Tibial artery (tissue), 4 donors: ENCODE data around the gene TMBIM1.

Source experiments
- DNase-seq, 2 donors: peaks; one replicate each; pipeline ENCODE4 v3.0.0-alpha.2; 2019
- H3K27ac ChIP-seq, 2 donors: fragments of 200-600 bp; sonication (generic) in 1 of 2; 1 replicate in 1 of 2; 2 replicates in 1 of 2; pipeline ENCODE4 v1.5.1; 2018 to 2019; ENCODE audit warnings: mild to moderate bottlenecking in 1 of 2
- H3K27me3 ChIP-seq, 2 donors: fragments of 200-600 bp; sonication (generic) in 1 of 2; one replicate each; pipeline versions ENCODE4 v1.5.1 to v1.6.0; 2016 to 2019
- H3K36me3 ChIP-seq, 3 donors: fragments of 200-600 bp; sonication (generic) in 2 of 3; one replicate each; pipeline ENCODE4 v1.5.1; 2016 to 2019; ENCODE audit warnings: mild to moderate bottlenecking in 2 of 3
- H3K4me1 ChIP-seq, 4 donors: fragments of 200-600 bp; sonication (generic) in 2 of 4; 1 replicate in 3 of 4; 2 replicates in 1 of 4; pipeline ENCODE4 v1.5.1; 2016 to 2019
- H3K4me3 ChIP-seq, 2 donors: fragments of 200-600 bp; sonication (generic) in 1 of 2; 1 replicate in 1 of 2; 2 replicates in 1 of 2; pipeline ENCODE4 v1.5.1; 2018 to 2019; ENCODE audit warnings: mild to moderate bottlenecking in 2 of 2
- H3K9me3 ChIP-seq, 3 donors: fragments of 200-600 bp; sonication (generic) in 1 of 3; one replicate each; pipeline ENCODE4 v1.5.1; 2016 to 2019
- intact Hi-C: fragments of 100-400 bp; cut with DNase I; formaldehyde crosslinking; loops from one replicate; pipeline ENCODE4 v1.15.0; 2023; ENCODE audit warnings: low total_unique reads
- TF ChIP-seq, protein P1 (sequence below), 2 experiments: fragments of 200-600 bp in 1 of 2; fragments of 450-650 bp in 1 of 2; IDR thresholded peaks; one replicate each; pipeline ENCODE4 v1.5.1; 2017 to 2019; ENCODE audit warnings: antibody characterized with exemption in 2 of 2, mild to moderate bottlenecking in 1 of 2, moderate library complexity in 1 of 2

Gene TMBIM1

DNA sequence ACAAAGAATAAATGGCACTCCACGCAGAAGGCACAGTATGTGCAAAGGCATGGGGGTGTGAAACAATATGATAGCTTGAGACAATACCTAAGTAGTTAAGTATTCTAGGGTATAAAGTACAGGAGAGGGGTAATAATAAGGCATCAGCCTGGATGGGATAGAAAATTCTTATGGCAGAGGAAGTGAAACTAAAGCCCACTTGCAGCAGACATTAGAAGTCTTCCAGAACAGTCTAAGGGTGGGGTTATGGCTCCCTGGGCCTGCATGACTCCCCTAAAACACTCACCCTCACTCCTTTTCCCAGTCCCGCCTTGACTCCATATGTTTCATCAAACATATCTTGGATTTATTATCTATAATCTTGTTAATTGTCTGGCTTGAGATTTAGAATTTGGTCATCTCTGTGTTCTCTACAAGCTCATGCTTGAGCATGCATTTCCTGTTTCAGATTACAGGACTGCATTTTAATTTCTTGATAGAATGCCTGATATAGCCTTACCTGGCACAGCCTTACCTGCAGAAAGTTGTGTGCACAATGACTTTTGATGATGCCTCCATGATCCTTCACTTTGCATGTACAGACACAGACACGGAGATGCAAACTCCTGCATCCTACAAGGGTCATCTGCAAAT, 28.5 kb upstream of the TMBIM1 start:
- Histone ChIP-seq H3K27ac (no peak overlapping the region), H3K4me3 (no peak overlapping the region), H3K36me3 (no peaks in the 10 kb centered on the region), H3K4me1 (peaks cover 0 to 22% (median 20%) of the 10 kb centered on the region in 4 donors), H3K27me3 (no peaks in the 10 kb centered on the region), H3K9me3 (no peaks in the 10 kb centered on the region)
- no peak for DNase-seq
- TF ChIP-seq, protein P1, sequence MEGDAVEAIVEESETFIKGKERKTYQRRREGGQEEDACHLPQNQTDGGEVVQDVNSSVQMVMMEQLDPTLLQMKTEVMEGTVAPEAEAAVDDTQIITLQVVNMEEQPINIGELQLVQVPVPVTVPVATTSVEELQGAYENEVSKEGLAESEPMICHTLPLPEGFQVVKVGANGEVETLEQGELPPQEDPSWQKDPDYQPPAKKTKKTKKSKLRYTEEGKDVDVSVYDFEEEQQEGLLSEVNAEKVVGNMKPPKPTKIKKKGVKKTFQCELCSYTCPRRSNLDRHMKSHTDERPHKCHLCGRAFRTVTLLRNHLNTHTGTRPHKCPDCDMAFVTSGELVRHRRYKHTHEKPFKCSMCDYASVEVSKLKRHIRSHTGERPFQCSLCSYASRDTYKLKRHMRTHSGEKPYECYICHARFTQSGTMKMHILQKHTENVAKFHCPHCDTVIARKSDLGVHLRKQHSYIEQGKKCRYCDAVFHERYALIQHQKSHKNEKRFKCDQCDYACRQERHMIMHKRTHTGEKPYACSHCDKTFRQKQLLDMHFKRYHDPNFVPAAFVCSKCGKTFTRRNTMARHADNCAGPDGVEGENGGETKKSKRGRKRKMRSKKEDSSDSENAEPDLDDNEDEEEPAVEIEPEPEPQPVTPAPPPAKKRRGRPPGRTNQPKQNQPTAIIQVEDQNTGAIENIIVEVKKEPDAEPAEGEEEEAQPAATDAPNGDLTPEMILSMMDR (IDR thresholded peaks at IDR 0.05), result no peak
- intact Hi-C loops, result no loop called here

GRCh38 chr2:218319813-218320365, 27.6 kb upstream of the TMBIM1 start:
- intact Hi-C loops, result no loop called here
- no peak for DNase-seq
- TF ChIP-seq, protein P1 (IDR thresholded peaks at IDR 0.05), result no peak
- no peak overlapping the region for H3K4me3 ChIP-seq
- peaks cover 0 to 22% (median 20%) of the 10 kb centered on the region in 4 donors for H3K4me1 ChIP-seq
- no peak overlapping the region for H3K27ac ChIP-seq
- no peaks in the 10 kb centered on the region for H3K9me3 ChIP-seq
- H3K36me3 ChIP-seq, result no peaks in the 10 kb centered on the region
- H3K27me3 ChIP-seq, result no peaks in the 10 kb centered on the region

DNA sequence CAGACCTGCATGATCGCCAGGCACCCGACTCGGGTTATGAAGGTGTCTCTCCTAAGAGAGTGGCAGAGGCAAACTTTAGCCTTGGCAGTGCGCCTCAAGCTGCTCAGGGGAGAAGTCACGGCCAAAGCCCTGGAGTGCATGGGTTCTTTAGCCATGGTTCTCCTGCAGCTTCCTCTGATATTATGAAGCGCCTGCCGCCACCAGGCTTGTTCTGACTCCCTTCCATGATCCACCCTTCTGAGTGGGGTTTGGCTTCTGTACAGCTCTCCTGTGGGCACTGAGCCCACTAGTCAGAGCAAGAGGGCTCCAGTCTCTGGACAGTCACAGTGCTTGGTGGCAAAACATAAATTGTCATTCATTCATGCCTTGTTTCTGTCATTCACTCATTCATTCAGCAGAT, 25.9 kb upstream of the TMBIM1 start:
- H3K4me1 ChIP-seq, result peaks cover 0 to 11% (median 9%) of the 10 kb centered on the region in 4 donors
- no peak overlapping the region for H3K4me3 ChIP-seq
- TF ChIP-seq, protein P1 (IDR thresholded peaks at IDR 0.05), result no peak
- no peak for DNase-seq
- no peaks in the 10 kb centered on the region for H3K27me3 ChIP-seq
- intact Hi-C loops, result no loop called here
- H3K27ac ChIP-seq, result no peak overlapping the region
- no peaks in the 10 kb centered on the region for H3K9me3 ChIP-seq
- no peaks in the 10 kb centered on the region for H3K36me3 ChIP-seq

DNA sequence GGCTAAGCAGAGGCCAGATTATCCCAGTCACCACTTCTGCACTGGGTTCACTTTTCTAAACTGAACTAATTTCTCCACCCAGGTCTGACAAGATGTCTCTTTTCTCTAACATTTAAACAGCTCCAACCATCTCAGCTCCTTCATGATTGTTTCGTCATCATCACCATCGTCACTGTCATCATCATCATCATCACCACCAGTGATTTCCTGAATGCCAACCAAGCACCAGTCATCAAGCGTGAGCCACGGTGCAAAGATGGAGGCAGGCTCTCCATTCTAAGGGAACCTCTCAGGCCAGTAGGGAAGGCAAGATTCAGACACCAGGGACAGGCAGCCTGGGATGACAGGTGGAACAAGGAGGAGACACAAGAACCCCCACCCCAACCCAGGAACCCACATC, 25.5 kb upstream of the TMBIM1 start:
- Histone ChIP-seq H3K27me3 (no peaks in the 10 kb centered on the region), H3K36me3 (no peaks in the 10 kb centered on the region), H3K4me3 (no peak overlapping the region), H3K27ac (no peak overlapping the region), H3K4me1 (peaks cover 0 to 10% (median 7%) of the 10 kb centered on the region in 4 donors), H3K9me3 (no peaks in the 10 kb centered on the region)
- no peak for DNase-seq
- intact Hi-C loops, result no loop called here
- TF ChIP-seq, protein P1 (IDR thresholded peaks at IDR 0.05), result no peak

- H3K36me3 ChIP-seq, result no peaks in the 10 kb centered on the region
- DNase-seq, result no peak
- intact Hi-C loops, result no loop called here
- TF ChIP-seq, protein P1 (IDR thresholded peaks at IDR 0.05), result no peak
- H3K27me3 ChIP-seq, result no peaks in the 10 kb centered on the region
- no peak overlapping the region for H3K27ac ChIP-seq
- H3K9me3 ChIP-seq, result no peaks in the 10 kb centered on the region
- no peak overlapping the region for H3K4me3 ChIP-seq
- peaks cover 0 to 4% (median 1%) of the 10 kb centered on the region in 4 donors for H3K4me1 ChIP-seq
Measured at GRCh38 chr2:218317303-218317630, 25.0 kb upstream of the TMBIM1 start.
